Activated T-helper 17 cell treated with anti-CD3 and anti-CD28 coated beads, Interleukin-2, amount 50 U/mL, for 72 hours (primary cell): ENCODE results near the gene WWOX. TPM values are rescaled to one million over a fixed set of nuclear protein-coding genes. Genes with fewer than 3 reads are reported as not detected.
"Not testable (repeated sequence)": the region's sequence is repeated elsewhere in the genome, so short reads cannot be mapped to it uniquely, and the experiment has no call there.

Experiments
- ATAC-seq: fragments of 150-1000 bp; cut with Tn5 transposase; replicated peaks from 2 replicates; pipeline ENCODE4 v1.10.0; 2021; ENCODE audit warnings: mild to moderate bottlenecking, moderate library complexity
- H3K27ac Mint-ChIP-seq: one replicate; pipeline ENCODE4 v1.8.0; 2022; ENCODE audit warnings: mixed read lengths
- H3K27me3 Mint-ChIP-seq: one replicate; pipeline ENCODE4 v1.8.0; 2022; ENCODE audit warnings: mixed read lengths
- H3K36me3 Mint-ChIP-seq: one replicate; pipeline ENCODE4 v1.8.0; 2022; ENCODE audit warnings: low read depth, mild to moderate bottlenecking, mixed read lengths
- H3K4me1 Mint-ChIP-seq: one replicate; pipeline ENCODE4 v1.8.0; 2022; ENCODE audit warnings: mixed read lengths
- H3K4me3 Mint-ChIP-seq: one replicate; pipeline ENCODE4 v1.8.0; 2022; ENCODE audit warnings: mild to moderate bottlenecking, mixed read lengths
- H3K9me3 Mint-ChIP-seq: one replicate; pipeline ENCODE4 v1.8.0; 2022; ENCODE audit warnings: mixed read lengths
- total RNA-seq, 2 donors: library from RNA; stranded (reverse); gene quantifications; one replicate each; pipeline ENCODE4 v1.2.3, GENCODE V29; 2022

The WWOX gene
- total RNA-seq, 2 donors from 2014 or later: 9.4 to 16.5 TPM

- H3K4me3 Mint-ChIP-seq: no peak overlapping the region
- H3K9me3 Mint-ChIP-seq: peaks cover 13% of the 10 kb centered on the region
- no peak for ATAC-seq
- no peaks in the 10 kb centered on the region for H3K36me3 Mint-ChIP-seq
- H3K27me3 Mint-ChIP-seq: no peaks in the 10 kb centered on the region
- H3K27ac Mint-ChIP-seq: peak overlapping the region; percentile 16
- peaks cover 9% of the 10 kb centered on the region for H3K4me1 Mint-ChIP-seq
Observed at GRCh38 chr16:79036541-79036940, 937.1 kb downstream of the WWOX start.

- Mint-ChIP-seq H3K27ac (no peak overlapping the region), H3K27me3 (no peaks in the 10 kb centered on the region), H3K4me3 (no peak overlapping the region), H3K36me3 (no peaks in the 10 kb centered on the region), H3K9me3 (peaks cover 13% of the 10 kb centered on the region), H3K4me1 (peaks cover 16% of the 10 kb centered on the region)
- ATAC-seq: no peak
Observed at GRCh38 chr16:79037521-79038373, 938.3 kb downstream of the WWOX start.

- H3K36me3 Mint-ChIP-seq: no peaks in the 10 kb centered on the region
- no peak for ATAC-seq
Observed at GRCh38 chr16:79041206-79041605, 941.8 kb downstream of the WWOX start.

GRCh38 chr16:79042141-79042540 lies 942.7 kb downstream of the WWOX start:
- Mint-ChIP-seq H3K27me3 (no peaks in the 10 kb centered on the region), H3K9me3 (peaks cover 3% of the 10 kb centered on the region), H3K36me3 (no peaks in the 10 kb centered on the region), H3K27ac (peak overlapping the region; percentile 89), H3K4me3 (peak overlapping the region; percentile 48), H3K4me1 (peaks cover 44% of the 10 kb centered on the region)
- ATAC-seq: no peak

More at GRCh38 chr16:79041206-79041605, 941.8 kb downstream of the WWOX start:
- peaks cover 8% of the 10 kb centered on the region for H3K9me3 Mint-ChIP-seq
- H3K4me3 Mint-ChIP-seq: no peak overlapping the region
- H3K27me3 Mint-ChIP-seq: no peaks in the 10 kb centered on the region
- H3K4me1 Mint-ChIP-seq: peaks cover 38% of the 10 kb centered on the region
- H3K27ac Mint-ChIP-seq: peak overlapping the region; percentile 32

DNA sequence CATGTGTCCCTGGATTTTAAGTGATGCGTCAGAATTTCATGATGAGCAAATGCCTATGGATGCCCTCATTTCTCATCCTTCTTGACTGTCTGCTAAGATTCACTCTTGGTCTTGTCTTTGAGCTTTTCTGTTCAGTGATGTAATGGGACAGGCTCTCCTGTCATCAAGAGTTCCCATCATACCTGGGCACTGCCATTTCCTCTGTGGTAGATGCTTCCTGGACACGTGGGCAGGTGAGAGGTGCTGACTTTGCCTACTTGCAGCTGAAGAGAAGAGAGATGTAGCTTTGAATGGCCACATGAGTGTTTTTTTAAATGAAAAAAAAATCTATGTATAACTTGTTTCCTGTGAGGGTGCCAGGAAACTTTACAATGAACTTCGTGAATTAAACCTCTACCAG lies 943.4 kb downstream of the WWOX start:
- no peaks in the 10 kb centered on the region for H3K27me3 Mint-ChIP-seq
- H3K4me3 Mint-ChIP-seq: peak overlapping the region; percentile 48
- peaks cover 45% of the 10 kb centered on the region for H3K4me1 Mint-ChIP-seq
- H3K9me3 Mint-ChIP-seq: peaks cover 3% of the 10 kb centered on the region
- no peaks in the 10 kb centered on the region for H3K36me3 Mint-ChIP-seq
- peak overlapping the region; percentile 89 for H3K27ac Mint-ChIP-seq
- peak; percentile 85 for ATAC-seq

DNA sequence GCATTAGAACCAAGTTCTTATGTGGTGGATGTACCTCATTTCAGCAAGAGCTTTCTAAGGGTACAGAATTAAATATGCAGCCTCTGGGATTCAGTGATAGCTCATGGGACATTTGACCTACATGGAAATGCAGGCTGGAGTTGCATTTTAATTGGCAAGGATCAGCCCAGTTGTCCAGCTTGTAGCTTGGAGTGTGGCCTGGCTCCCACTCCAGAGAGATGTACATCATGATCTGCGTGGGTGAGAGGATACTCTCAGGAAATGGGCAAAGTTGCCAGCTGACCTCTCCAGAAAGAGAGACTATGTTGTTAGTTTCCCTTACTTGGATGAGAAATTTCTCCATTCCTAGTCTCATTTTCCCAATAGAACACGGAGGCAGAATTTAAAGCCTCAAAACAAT lies 945.7 kb downstream of the WWOX start:
- ATAC-seq: no peak
- Mint-ChIP-seq H3K27me3 (no peaks in the 10 kb centered on the region), H3K9me3 (no peaks in the 10 kb centered on the region), H3K36me3 (no peaks in the 10 kb centered on the region), H3K4me1 (peaks cover 40% of the 10 kb centered on the region), H3K4me3 (no peak overlapping the region), H3K27ac (no peak overlapping the region)

DNA sequence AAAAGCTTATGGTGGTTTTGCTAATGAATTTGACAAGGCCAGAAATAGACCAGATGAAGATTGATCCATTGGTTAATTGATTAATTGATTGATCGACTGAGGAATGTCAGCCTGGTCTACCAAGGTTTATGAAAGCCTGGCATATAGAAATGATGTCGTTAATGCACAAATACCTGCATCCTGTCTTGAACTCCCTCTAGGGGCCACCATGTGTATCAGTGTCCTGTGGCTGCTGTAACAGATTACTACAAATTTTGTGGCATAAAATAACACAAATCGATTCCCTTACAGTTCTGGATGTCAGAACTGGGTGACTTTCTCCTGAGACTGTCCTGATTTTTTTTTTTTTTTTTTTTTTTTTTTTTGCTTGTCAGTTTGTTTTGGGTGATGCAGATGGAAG lies 947.9 kb downstream of the WWOX start:
- Mint-ChIP-seq H3K4me3 (peak overlapping the region; percentile 29), H3K9me3 (no peaks in the 10 kb centered on the region), H3K27me3 (no peaks in the 10 kb centered on the region), H3K27ac (peak overlapping the region; percentile 54), H3K36me3 (no peaks in the 10 kb centered on the region), H3K4me1 (peaks cover 36% of the 10 kb centered on the region)
- ATAC-seq: peak; percentile 45

- ATAC-seq: no peak
- Mint-ChIP-seq H3K27me3 (no peaks in the 10 kb centered on the region), H3K9me3 (no peaks in the 10 kb centered on the region), H3K27ac (no peak overlapping the region), H3K4me1 (peaks cover 19% of the 10 kb centered on the region), H3K4me3 (no peak overlapping the region), H3K36me3 (no peaks in the 10 kb centered on the region)
Observed at GRCh38 chr16:79049040-79049439, 949.6 kb downstream of the WWOX start.

GRCh38 chr16:79050063-79050462 lies 950.6 kb downstream of the WWOX start:
- ATAC-seq: no peak
- Mint-ChIP-seq H3K4me1 (peaks cover 13% of the 10 kb centered on the region), H3K36me3 (no peaks in the 10 kb centered on the region), H3K9me3 (no peaks in the 10 kb centered on the region), H3K27me3 (no peaks in the 10 kb centered on the region), H3K4me3 (no peak overlapping the region), H3K27ac (no peak overlapping the region)

DNA sequence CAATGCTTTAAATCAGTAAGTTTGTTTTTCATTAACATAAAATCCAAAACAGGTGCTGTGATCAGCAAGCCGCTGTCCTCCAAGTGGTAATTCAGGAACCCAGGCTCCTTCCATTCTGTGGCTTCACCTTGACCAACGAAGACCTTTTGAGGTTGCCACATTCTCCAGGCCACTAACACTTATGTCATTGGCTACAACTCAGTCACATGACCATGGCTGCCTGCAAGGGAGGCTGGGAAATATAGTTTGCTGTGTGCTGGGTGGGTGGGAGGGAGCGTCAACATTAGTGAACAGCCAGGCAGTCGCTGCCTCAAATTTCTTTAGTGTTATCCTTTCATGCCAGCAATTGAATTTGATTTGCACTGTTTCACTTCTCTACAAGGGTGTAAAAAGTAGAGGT lies 951.9 kb downstream of the WWOX start:
- Mint-ChIP-seq H3K36me3 (no peaks in the 10 kb centered on the region), H3K4me3 (no peak overlapping the region), H3K4me1 (peaks cover 9% of the 10 kb centered on the region), H3K27ac (no peak overlapping the region), H3K27me3 (no peaks in the 10 kb centered on the region), H3K9me3 (no peaks in the 10 kb centered on the region)
- ATAC-seq: no peak

- H3K27me3 Mint-ChIP-seq, H3K4me3 Mint-ChIP-seq, H3K36me3 Mint-ChIP-seq, H3K9me3 Mint-ChIP-seq, ATAC-seq, H3K27ac Mint-ChIP-seq, H3K4me1 Mint-ChIP-seq: not testable (repeated sequence)
Observed at GRCh38 chr16:79052198-79052597, 952.7 kb downstream of the WWOX start.

- no peaks in the 10 kb centered on the region for H3K4me1 Mint-ChIP-seq
Observed at GRCh38 chr16:79053577-79053976, 954.1 kb downstream of the WWOX start.

GRCh38 chr16:79054211-79054984 lies 954.9 kb downstream of the WWOX start:
- Mint-ChIP-seq H3K4me3 (no peak overlapping the region), H3K4me1 (no peaks in the 10 kb centered on the region), H3K27me3 (no peaks in the 10 kb centered on the region), H3K27ac (no peak overlapping the region), H3K36me3 (no peaks in the 10 kb centered on the region), H3K9me3 (no peaks in the 10 kb centered on the region)
- no peak for ATAC-seq

More at GRCh38 chr16:79053577-79053976, 954.1 kb downstream of the WWOX start:
- H3K27ac Mint-ChIP-seq: no peak overlapping the region
- H3K27me3 Mint-ChIP-seq: no peaks in the 10 kb centered on the region
- no peaks in the 10 kb centered on the region for H3K36me3 Mint-ChIP-seq
- no peak overlapping the region for H3K4me3 Mint-ChIP-seq
- no peaks in the 10 kb centered on the region for H3K9me3 Mint-ChIP-seq
- ATAC-seq: no peak

DNA sequence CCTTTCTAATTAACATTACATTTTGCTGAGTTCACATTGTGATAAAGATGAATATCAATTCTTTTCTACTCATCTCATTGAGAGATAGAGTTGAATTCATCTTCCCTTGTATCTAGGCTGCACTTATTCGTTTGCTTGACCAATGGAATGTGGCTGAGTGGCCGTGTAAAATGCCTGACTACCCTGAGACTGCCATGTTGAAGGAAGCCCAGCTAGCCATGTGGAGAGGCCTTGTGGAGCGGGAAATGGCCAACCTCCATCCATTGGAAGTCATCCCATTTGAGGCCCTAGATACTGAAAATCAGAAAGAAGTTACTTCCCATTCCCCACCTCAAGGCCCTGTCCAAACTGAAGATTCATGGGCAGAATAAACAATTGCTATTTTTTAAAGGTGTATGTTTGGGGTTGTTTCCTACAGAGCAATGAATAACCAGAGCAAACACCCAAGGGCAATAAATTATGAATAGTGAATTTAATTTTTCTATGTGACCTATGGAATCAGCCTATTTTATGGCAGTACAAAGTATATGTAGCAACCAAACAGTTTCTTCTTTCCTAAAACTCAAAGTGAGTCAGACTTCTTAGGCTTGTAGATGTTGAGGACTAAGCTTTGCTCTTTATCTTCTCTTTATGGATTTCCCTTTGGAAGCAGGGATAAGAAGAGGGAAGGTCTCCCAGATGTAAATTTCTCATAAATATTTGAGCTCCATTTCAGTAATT lies 956.0 kb downstream of the WWOX start:
- no peak overlapping the region for H3K4me3 Mint-ChIP-seq
- no peaks in the 10 kb centered on the region for H3K9me3 Mint-ChIP-seq
- no peaks in the 10 kb centered on the region for H3K4me1 Mint-ChIP-seq
- no peak for ATAC-seq
- no peak overlapping the region for H3K27ac Mint-ChIP-seq
- no peaks in the 10 kb centered on the region for H3K36me3 Mint-ChIP-seq
- no peaks in the 10 kb centered on the region for H3K27me3 Mint-ChIP-seq
